OCI-LY7 (cell line): ENCODE results near the gene NOVA2. TPM values are rescaled to one million over a fixed set of nuclear protein-coding genes. Genes with fewer than 3 reads are reported as not detected.
A peak's percentile ranks its signal among the peaks of the same experiment; 100 is the strongest.
"Not testable (repeated sequence)": the region's sequence is repeated elsewhere in the genome, so short reads cannot be mapped to it uniquely, and the experiment has no call there.

Experiments
- BruUV-seq: library from RNA; stranded (reverse); fragments of 400-500 nt; replicated peaks from 2 replicates; lab custom pipeline; 2021; lab: Mats Ljungman, UMichigan
- CTCF ChIA-PET: fragments of 300-600 bp; sonication (Branson Sonifier 250); formaldehyde crosslinking; loops from one replicate; lab custom pipeline; 2022; ENCODE audit warnings: antibody characterized with exemption; ENCODE audit not compliant: unreplicated experiment; lab: Charles Lee
- POLR2A ChIA-PET: fragments of 300-600 bp; sonication (Branson Sonifier 250); formaldehyde crosslinking; loops from one replicate; lab custom pipeline; 2022; ENCODE audit warnings: antibody characterized with exemption; lab: Charles Lee
- DNase-seq: peaks from one replicate; pipeline ENCODE4 v3.0.0-alpha.2; 2015; ENCODE audit warnings: low spot score
- H2AFZ ChIP-seq: fragments of 200-600 bp; sonication (generic), shearing (Covaris generic); 2 replicates; pipeline ENCODE4 v1.6.1; 2014; ENCODE audit warnings: mild to moderate bottlenecking, antibody characterized with exemption, low read length, moderate library complexity
- H3K27ac ChIP-seq: fragments of 200-600 bp; sonication (generic); 2 replicates; pipeline ENCODE4 v1.5.1; 2014; ENCODE audit warnings: mixed run types, low read depth, mild to moderate bottlenecking, moderate library complexity, low read length, inconsistent platforms; ENCODE audit not compliant: poor library complexity, severe bottlenecking
- H3K36me3 ChIP-seq: fragments of 200-600 bp; sonication (generic); 2 replicates; pipeline ENCODE4 v1.6.1; 2014; ENCODE audit warnings: mild to moderate bottlenecking, antibody characterized with exemption, low read length, moderate library complexity, mixed read lengths; ENCODE audit not compliant: insufficient read depth
- H3K4me1 ChIP-seq: fragments of 200-600 bp; sonication (generic); 2 replicates; pipeline ENCODE4 v1.5.1; 2014; ENCODE audit warnings: mild to moderate bottlenecking, low read length; ENCODE audit not compliant: insufficient read depth, poor library complexity, severe bottlenecking
- H3K4me2 ChIP-seq: fragments of 200-600 bp; sonication (generic); 2 replicates; pipeline ENCODE4 v1.6.1; 2014; ENCODE audit warnings: mild to moderate bottlenecking, low read length
- H3K4me3 ChIP-seq: fragments of 200-600 bp; sonication (generic); 2 replicates; pipeline ENCODE4 v1.5.1; 2014; ENCODE audit warnings: mild to moderate bottlenecking, low read depth, low read length; ENCODE audit not compliant: poor library complexity, severe bottlenecking
- H3K79me2 ChIP-seq: fragments of 200-600 bp; sonication (generic); 2 replicates; pipeline ENCODE4 v1.6.1; 2016; ENCODE audit warnings: low read depth, mild to moderate bottlenecking, low read length, moderate library complexity, mixed read lengths; ENCODE audit not compliant: insufficient read depth
- H3K9me2 ChIP-seq: fragments of 200-600 bp; sonication (generic); 2 replicates; pipeline ENCODE4 v1.6.1; 2016; ENCODE audit warnings: mild to moderate bottlenecking, low read length, mixed read lengths; ENCODE audit not compliant: insufficient read depth
- H3K9me3 ChIP-seq: fragments of 200-600 bp; sonication (generic); 2 replicates; pipeline ENCODE4 v1.6.1; 2014; ENCODE audit warnings: mild to moderate bottlenecking, mixed run types, low read length, mixed read lengths
- H4K20me1 ChIP-seq: fragments of 200-600 bp; sonication (generic); 2 replicates; pipeline ENCODE4 v1.6.1; 2014; ENCODE audit warnings: mild to moderate bottlenecking, antibody characterized with exemption, low read length, moderate library complexity, mixed read lengths; ENCODE audit not compliant: insufficient read depth
- EZH2phosphoT487 ChIP-seq: fragments of 200-600 bp; sonication (generic); IDR thresholded peaks from 2 replicates; pipeline ENCODE4 v1.6.1; 2018; ENCODE audit warnings: low read depth, borderline replicate concordance, mild to moderate bottlenecking, mixed run types, antibody characterized with exemption, low read length, moderate library complexity, mixed read lengths
- intact Hi-C: fragments of 100-400 bp; cut with micrococcal nuclease; formaldehyde crosslinking; loops from one replicate; pipeline ENCODE4 v1.10.0; 2022; ENCODE audit not compliant: unreplicated experiment
- total RNA-seq, 2 experiments: library from RNA; depleted of rRNA in 1 of 2; stranded (reverse); fragments of >200 nt in 1 of 2; shearing (Covaris generic) in 1 of 2; gene quantifications; 2 replicates each; pipeline ENCODE4 v1.2.3, GENCODE V29; 2014 to 2022
- TF ChIP-seq, protein P1 (sequence below): fragments of 200-600 bp; sonication (generic); conservative IDR thresholded peaks from 2 replicates; pipeline ENCODE4 v1.5.1; 2014; ENCODE audit warnings: mild to moderate bottlenecking, antibody characterized with exemption, low read length, moderate library complexity, mixed read lengths

NOVA2 gene
- total RNA-seq, 2 experiments from 2014 or later, result 0.19 TPM; not detected in 1

- ChIA-PET POLR2A (no interaction called here), CTCF (no interaction called here)
- no peak overlapping the region for H2AFZ ChIP-seq
- peaks cover 28% of the 10 kb centered on the region for H3K4me1 ChIP-seq
- H3K9me3 ChIP-seq, result no peaks in the 10 kb centered on the region
- H3K9me2 ChIP-seq, result no peaks in the 10 kb centered on the region
- peaks cover 45% of the 10 kb centered on the region for H3K36me3 ChIP-seq
- no peak overlapping the region for H3K27ac ChIP-seq
- TSS peak; percentile 72 for BruUV-seq
- intact Hi-C loops, result no loop called here
- peak overlapping the region; percentile 94 for H3K4me3 ChIP-seq
- no peak for DNase-seq
- no peaks in the 10 kb centered on the region for H4K20me1 ChIP-seq
- TF ChIP-seq, protein P1, sequence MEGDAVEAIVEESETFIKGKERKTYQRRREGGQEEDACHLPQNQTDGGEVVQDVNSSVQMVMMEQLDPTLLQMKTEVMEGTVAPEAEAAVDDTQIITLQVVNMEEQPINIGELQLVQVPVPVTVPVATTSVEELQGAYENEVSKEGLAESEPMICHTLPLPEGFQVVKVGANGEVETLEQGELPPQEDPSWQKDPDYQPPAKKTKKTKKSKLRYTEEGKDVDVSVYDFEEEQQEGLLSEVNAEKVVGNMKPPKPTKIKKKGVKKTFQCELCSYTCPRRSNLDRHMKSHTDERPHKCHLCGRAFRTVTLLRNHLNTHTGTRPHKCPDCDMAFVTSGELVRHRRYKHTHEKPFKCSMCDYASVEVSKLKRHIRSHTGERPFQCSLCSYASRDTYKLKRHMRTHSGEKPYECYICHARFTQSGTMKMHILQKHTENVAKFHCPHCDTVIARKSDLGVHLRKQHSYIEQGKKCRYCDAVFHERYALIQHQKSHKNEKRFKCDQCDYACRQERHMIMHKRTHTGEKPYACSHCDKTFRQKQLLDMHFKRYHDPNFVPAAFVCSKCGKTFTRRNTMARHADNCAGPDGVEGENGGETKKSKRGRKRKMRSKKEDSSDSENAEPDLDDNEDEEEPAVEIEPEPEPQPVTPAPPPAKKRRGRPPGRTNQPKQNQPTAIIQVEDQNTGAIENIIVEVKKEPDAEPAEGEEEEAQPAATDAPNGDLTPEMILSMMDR, result no peak
- no peak for TF ChIP-seq EZH2phosphoT487
- H3K4me2 ChIP-seq, result peak overlapping the region; percentile 81
- peaks cover 18% of the 10 kb centered on the region; the same call in 1 of the 2 replicates for H3K79me2 ChIP-seq
These were observed 73.6 kb downstream of the NOVA2 start for GRCh38 chr19:45899919-45900589.

- Histone ChIP-seq H3K36me3 (peaks cover 53% of the 10 kb centered on the region), H3K9me2 (no peaks in the 10 kb centered on the region), H3K4me1 (peaks cover 33% of the 10 kb centered on the region), H3K4me2 (no peak overlapping the region), H3K79me2 (peaks cover 18% of the 10 kb centered on the region; the same call in 1 of the 2 replicates), H3K4me3 (no peak overlapping the region), H3K27ac (no peak overlapping the region), H2AFZ (no peak overlapping the region), H4K20me1 (no peaks in the 10 kb centered on the region), H3K9me3 (no peaks in the 10 kb centered on the region)
- POLR2A ChIA-PET, result no interaction called here
- BruUV-seq, result no TSS peak
- intact Hi-C loops, result no loop called here
- no peak for DNase-seq
- TF ChIP-seq EZH2phosphoT487, result no peak
- TF ChIP-seq, protein P1, result no peak
- CTCF ChIA-PET, result no interaction called here
These were observed 74.4 kb downstream of the NOVA2 start for GRCh38 chr19:45899253-45899652.

GRCh38 chr19:45897261-45897812 lies 76.3 kb downstream of the NOVA2 start:
- no peak for DNase-seq
- Histone ChIP-seq H4K20me1 (no peaks in the 10 kb centered on the region), H3K4me2 (no peak overlapping the region), H3K9me2 (no peaks in the 10 kb centered on the region), H3K27ac (no peak overlapping the region), H2AFZ (no peak overlapping the region), H3K4me3 (no peak overlapping the region), H3K79me2 (peaks cover 18% of the 10 kb centered on the region; the same call in 1 of the 2 replicates), H3K36me3 (peaks cover 54% of the 10 kb centered on the region), H3K4me1 (peaks cover 38% of the 10 kb centered on the region), H3K9me3 (no peaks in the 10 kb centered on the region)
- TF ChIP-seq, protein P1, result no peak
- TF ChIP-seq EZH2phosphoT487, result no peak
- intact Hi-C loops, result no loop called here
- POLR2A ChIA-PET, result interaction anchor here (0.5 kb wide), 1 partner anchor 1316 kb away, joined by 3 read pairs; no protein-coding TSS in a partner anchor
- CTCF ChIA-PET, result no interaction called here
- BruUV-seq, result no TSS peak

DNA sequence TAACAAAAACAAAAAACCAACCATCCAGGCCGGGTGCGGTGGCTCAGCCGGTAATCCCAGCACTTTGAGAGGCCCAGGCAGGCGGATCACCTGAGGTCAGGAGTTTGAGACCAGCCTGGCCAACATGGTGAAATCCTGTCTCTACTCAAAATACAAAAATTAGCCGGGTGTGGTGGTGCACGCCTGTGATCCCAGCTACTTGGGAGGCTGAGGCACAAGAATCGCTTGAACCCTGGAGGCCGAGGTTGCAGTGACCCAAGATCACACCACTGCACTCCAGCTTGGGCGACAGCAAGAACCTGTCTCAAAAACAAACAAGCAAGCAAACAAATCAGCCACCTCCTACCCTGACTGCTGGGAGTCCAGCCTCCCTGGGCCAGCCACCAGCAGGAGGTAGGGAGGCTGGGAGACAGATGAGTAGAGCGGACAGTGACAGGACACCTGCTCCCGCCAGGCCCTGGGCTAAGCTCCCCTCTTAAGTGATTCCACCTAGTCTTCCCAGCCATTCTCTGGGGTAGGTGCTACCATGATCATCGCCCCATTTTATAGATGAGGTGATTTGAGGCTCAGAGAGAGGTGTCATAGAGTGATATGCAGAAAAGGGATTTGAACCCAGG lies 77.6 kb downstream of the NOVA2 start:
- H2AFZ ChIP-seq, H3K9me2 ChIP-seq, H3K9me3 ChIP-seq, H3K4me2 ChIP-seq, BruUV-seq, H4K20me1 ChIP-seq, CTCF ChIA-PET, POLR2A ChIA-PET, H3K4me3 ChIP-seq, DNase-seq, intact Hi-C loops: not testable (repeated sequence)
- peak overlapping the region; percentile 52 for H3K27ac ChIP-seq
- H3K36me3 ChIP-seq, result peaks cover 54% of the 10 kb centered on the region
- peaks cover 36% of the 10 kb centered on the region for H3K4me1 ChIP-seq
- H3K79me2 ChIP-seq, result peaks cover 11% of the 10 kb centered on the region; the same call in 1 of the 2 replicates
